Measurements from ENCODE around the gene NAB2.

Gene NAB2

DNA sequence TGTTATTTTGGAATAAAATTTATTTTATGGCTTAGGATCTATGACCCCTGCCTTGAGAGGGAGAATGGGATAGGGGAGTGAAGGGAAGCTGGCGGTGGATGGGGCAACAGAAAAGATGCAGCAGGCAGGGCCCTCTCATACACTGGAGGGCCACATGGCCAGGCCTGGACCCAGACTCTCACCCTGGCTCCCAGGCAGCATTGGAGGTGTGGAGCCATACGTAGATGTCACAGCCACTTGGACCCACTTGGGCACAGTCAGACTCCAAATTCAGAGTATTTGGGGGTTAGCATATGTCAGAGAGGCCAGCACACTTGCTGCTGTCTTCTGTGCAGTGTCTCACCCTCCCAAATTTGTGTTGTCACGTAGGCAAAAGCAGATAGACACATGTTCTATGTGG, 6.5 kb downstream of the NAB2 start:
- no peak for DNase-seq

GRCh38 chr12:57096099-57096572, 7.2 kb downstream of the NAB2 start:
- DNase-seq, result peak in 1 of 2 donors; percentile 47

GRCh38 chr12:57096748-57097553, 8.0 kb downstream of the NAB2 start:
- DNase-seq, result no peak

DNA sequence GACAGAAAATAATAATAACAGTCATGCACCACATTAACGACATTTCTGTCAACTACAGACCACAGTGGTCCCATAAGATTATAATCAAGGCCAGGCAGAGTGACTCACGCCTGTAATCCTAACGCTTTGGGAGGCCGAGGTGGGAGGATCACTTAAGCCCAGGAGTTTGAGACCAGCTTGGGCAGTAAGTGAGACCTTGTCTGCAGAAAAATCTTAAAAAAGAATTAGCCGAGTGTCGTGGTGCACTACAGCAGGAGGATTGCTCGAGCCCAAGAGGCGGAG, 8.6 kb downstream of the NAB2 start:
- no peak for DNase-seq

DNA sequence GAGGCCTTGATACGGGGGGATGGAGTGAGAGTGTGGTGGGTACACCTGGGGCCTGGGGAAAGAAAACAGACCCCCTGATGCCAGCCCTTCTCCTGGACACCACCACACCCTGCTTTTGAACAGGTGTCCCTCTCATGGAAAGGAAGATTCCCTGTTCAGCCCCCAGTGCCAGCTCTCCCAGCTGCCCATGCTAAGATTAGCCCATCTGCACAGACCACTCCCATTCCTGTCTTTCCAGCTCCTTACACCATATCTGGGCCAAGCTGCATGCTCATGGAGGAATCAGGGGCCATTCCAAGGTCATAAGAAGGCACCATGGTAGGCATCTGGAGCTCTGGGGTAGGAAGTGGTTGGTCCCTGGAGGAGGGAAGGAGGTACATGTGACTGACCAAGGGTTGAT, 9.6 kb downstream of the NAB2 start:
- no peak for DNase-seq

DNA sequence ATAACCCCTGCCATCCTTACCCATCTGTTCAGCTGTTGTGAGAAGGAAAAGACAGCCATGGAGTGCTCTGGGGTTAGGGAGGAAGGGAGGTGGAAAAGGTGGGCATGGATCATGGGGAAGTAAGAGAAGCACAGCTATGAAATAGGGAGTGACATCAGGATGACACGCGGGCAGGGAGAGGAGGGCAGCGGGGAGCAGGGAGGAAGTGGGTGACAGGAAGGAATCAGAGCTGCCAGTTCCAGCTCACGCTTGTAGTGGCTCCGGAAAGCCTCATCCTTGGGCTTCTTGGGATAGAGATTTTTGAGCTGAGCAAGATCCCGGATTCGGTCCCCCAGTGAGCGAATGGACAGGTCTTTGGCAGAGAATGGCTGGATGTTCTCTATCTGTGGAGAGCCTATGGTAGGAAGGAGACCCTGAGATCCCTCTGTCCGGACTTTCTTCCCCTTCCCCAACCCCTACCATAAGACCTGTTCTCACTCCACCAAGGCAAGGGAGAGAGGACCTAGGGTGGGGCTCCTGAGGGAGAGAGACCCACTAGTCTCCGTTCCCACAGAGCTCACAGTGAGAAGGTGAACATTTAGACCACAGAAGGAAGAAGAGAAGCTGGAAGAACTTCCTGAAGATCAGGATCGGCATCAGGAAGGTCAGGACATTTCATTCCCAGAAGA, 10.3 kb downstream of the NAB2 start:
- DNase-seq, result peak; percentile 50 to 75

GRCh38 chr12:57099766-57100165, 10.9 kb downstream of the NAB2 start:
- no peak for DNase-seq

DNA sequence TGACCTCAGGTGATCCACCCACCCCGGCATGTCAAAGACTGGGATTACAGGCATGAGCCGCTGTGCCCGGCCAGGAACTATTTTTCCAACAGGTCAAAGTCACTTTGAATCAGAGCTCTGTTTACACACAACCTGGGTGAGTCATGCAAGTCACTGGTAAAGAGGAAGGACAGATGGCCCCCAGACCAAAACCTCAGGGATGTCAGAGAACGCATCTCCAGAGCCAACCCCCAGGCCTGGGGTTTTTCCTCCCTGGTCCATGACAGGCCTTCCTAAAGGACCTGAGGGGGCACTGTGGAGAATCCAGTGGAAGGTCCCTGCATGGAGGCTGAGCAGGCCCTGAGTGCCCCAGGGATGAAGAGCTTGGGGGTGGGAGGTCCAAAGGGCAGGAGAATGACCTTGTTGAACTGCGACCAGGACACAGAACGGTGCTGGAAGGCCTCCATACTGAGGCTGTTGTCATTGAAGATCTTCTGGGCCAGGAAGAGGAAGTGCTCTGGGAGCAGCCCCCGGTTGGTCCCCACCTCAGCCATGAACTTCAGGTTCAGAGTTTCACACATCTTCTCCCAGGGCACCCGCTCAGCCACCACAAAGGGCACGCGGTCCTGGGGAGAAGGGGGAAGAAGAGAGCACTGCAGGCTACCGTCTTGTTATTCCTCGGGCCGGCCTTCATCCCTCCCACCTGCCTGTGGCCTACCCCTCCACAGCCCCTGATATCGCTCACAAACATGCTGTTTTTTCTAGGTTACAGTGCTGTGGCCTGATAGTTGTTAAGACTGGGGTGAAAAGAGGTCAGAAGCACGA, 13.2 kb downstream of the NAB2 start:
- peak in 1 of 2 donors; percentile 25 for DNase-seq

DNA sequence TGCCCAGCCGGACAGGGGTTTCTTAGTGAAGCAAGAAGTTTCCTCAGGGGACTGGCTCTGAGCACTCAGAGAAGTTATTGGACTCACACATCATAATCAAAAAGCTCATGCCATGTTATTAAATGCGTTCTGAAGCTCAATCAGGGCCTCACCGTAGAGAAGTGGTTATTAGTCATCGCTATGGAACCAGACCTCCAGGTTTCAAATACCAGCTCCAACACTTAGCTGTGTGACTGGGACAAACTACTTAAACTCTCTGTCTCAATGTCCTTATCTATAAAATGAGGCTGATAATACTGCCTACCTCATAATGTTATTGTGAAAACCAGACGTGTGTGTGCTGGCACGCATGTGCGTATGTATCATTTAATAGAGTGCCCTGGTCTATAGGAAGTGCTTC, 14.9 kb downstream of the NAB2 start:
- DNase-seq, result no peak

- peak in 1 of 2 donors; percentile 25 for DNase-seq
Measured at GRCh38 chr12:57104292-57104910, 15.5 kb downstream of the NAB2 start.

GRCh38 chr12:57105011-57105753, 16.3 kb downstream of the NAB2 start:
- no peak for DNase-seq

- DNase-seq, result no peak
Measured at GRCh38 chr12:57106021-57106708, 17.3 kb downstream of the NAB2 start.

GRCh38 chr12:57107456-57108155, 18.7 kb downstream of the NAB2 start:
- DNase-seq, result no peak

GRCh38 chr12:57109207-57110103, 20.5 kb downstream of the NAB2 start:
- no peak for DNase-seq

- peak; percentile 58 to 63 for DNase-seq
Measured at GRCh38 chr12:57110104-57111030, 21.5 kb downstream of the NAB2 start.

DNA sequence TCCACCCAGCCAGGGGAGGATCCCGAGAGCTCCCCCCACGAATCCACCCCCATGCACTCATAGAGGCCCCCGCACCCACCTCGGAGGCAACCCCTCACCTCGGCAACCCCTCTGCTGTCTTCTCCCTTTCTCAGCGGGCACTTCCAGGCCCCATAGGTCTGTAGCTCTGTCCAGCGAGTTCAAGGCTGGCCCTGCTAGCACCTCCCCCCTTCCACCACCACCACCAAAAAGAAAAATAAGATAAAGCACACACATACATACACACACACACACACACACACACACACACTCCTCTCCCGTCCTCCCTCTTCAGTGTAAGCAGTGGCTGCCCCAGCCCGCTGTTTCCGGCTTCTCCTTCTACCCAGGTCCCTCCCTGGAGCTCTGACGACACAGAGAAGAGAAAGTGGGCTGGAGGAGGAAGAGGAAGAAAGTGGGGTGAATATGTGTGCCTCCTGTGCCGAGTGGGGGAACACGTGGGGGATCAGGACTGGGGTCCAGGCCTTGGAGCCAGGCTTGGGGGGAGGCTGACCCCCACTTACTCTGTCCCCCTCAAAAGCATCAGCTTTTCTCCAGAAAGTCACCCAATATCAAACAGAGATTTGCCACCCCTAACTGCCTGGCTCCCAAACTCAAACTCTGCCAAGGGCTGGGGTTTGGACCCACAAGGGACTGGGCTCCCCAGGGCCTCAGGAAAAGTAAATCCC, 22.3 kb downstream of the NAB2 start, which contains the start of gene STAT6:
TSS of gene STAT6 (minus strand) at position 332 of the 704 bp plus-strand sequence. CDS start 3,084 bp downstream, outside the sequence.
- peak; percentile 92 for DNase-seq

DNA sequence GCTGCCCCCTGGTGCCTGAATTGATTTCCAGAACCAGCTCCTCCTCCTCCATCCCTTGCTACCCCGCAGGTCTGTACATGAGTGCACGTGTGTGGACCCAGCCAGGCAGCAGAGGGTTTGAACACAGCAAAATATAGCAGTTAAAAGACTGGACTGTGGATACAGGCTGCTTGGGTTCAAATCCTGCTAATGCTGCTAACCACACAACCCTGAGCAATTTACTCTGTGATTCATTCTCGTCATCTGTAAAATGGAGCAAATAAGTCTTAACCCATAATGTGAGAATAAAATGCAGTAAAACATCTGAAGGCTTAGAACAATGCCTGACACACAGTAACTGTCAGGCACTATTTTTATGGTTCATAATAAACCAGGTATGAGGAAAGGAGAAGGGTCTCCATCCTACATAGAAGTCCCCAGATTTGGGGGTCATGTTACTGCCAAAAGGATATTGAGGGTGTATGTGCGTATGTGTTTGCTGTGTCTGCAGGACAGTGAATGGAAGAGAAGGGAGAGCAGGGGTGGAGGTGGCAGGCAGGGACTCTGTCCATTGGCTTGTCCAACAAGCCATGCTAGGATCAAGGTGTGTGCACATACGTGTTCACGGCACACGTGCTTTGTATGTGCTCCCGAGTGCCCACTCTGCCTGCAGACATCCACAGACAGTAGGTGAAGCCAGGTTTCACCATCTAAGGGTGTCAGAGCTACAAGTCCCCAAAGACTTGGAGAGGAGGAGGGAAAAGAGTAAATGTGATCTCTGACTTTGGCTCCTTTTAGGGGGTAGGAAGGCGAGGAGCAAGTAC, 23.8 kb downstream of the NAB2 start:
- DNase-seq, result no peak
